A549 (cell line): ENCODE data around the gene NCOA3.

Experiments
- POLR2A ChIP-seq: IDR thresholded peaks from 2 replicates; pipeline ENCODE4 v1.6.1; 2012; ENCODE audit warnings: mild to moderate bottlenecking, low read length
- SREBF2 ChIP-seq: fragments of 450-650 bp; IDR thresholded peaks from 2 replicates; pipeline ENCODE4 v1.6.1; 2014; ENCODE audit warnings: mild to moderate bottlenecking, moderate library complexity
- TF ChIP-seq, protein P1 (sequence below): fragments of >200 bp; sonication (Bioruptor Twin); formaldehyde crosslinking; IDR thresholded peaks from 3 replicates; pipeline ENCODE4 v1.5.1; 2016

DNA sequence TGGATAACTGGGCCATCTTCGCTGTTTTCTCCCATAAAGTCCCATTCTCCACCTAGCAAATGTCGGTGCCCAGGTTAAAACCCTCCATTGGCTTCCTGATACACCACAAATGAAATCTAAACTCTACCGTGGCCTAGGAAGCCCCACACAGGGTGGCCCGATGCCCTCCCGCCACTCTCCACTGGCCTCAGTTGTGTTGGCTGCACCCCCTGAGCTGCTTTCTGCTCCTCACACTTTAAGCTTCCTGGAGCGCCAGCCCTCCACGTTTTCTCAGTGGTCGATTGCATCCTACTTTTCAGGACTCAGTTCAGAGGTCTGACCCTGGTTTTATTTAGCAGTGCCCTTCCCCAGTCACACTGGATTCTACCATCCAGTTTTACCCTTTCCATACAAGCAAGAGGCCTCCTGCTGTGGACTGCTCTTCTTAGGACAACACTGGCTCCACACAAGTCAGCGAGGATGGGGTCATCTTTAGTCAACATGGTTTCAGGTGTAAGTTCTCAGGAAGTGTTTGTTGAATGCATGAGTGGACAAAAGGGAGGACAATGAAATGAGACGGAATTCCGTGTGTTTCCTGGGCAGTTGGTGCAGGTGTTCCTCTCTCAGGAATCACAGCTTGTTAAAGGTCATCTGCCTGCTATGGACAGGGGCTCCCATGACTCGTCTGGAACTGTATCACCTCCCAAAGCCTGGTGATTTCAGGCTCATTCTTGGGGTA lies 159.5 kb downstream of the NCOA3 start:
- TF ChIP-seq SREBF2, result no peak
- TF ChIP-seq POLR2A, result no peak
- TF ChIP-seq, protein P1, sequence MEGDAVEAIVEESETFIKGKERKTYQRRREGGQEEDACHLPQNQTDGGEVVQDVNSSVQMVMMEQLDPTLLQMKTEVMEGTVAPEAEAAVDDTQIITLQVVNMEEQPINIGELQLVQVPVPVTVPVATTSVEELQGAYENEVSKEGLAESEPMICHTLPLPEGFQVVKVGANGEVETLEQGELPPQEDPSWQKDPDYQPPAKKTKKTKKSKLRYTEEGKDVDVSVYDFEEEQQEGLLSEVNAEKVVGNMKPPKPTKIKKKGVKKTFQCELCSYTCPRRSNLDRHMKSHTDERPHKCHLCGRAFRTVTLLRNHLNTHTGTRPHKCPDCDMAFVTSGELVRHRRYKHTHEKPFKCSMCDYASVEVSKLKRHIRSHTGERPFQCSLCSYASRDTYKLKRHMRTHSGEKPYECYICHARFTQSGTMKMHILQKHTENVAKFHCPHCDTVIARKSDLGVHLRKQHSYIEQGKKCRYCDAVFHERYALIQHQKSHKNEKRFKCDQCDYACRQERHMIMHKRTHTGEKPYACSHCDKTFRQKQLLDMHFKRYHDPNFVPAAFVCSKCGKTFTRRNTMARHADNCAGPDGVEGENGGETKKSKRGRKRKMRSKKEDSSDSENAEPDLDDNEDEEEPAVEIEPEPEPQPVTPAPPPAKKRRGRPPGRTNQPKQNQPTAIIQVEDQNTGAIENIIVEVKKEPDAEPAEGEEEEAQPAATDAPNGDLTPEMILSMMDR, result no peak
